Peyer's patch (tissue), 4 donors: Measurements from ENCODE around the gene DNASE1L2.

Source experiments
- POLR2A ChIP-seq, 2 donors: fragments of 450-650 bp; IDR thresholded peaks; one replicate each; pipeline ENCODE4 v1.5.1; 2017; ENCODE audit warnings: antibody characterized with exemption in 2 of 2, mild to moderate bottlenecking in 2 of 2, moderate library complexity in 2 of 2
- TF ChIP-seq, protein P1 (sequence below), 6 experiments: fragments of 450-650 bp in 4 of 6; fragments of 200-600 bp in 2 of 6; sonication (generic) in 1 of 6; IDR thresholded peaks; one replicate each; pipeline ENCODE4 v1.5.1; 2017 to 2019; ENCODE audit warnings: antibody characterized with exemption in 6 of 6, mild to moderate bottlenecking in 3 of 6, moderate library complexity in 1 of 6

GRCh38 chr16:2284001-2284770 is 47.9 kb downstream of the DNASE1L2 start:
- TF ChIP-seq, protein P1, sequence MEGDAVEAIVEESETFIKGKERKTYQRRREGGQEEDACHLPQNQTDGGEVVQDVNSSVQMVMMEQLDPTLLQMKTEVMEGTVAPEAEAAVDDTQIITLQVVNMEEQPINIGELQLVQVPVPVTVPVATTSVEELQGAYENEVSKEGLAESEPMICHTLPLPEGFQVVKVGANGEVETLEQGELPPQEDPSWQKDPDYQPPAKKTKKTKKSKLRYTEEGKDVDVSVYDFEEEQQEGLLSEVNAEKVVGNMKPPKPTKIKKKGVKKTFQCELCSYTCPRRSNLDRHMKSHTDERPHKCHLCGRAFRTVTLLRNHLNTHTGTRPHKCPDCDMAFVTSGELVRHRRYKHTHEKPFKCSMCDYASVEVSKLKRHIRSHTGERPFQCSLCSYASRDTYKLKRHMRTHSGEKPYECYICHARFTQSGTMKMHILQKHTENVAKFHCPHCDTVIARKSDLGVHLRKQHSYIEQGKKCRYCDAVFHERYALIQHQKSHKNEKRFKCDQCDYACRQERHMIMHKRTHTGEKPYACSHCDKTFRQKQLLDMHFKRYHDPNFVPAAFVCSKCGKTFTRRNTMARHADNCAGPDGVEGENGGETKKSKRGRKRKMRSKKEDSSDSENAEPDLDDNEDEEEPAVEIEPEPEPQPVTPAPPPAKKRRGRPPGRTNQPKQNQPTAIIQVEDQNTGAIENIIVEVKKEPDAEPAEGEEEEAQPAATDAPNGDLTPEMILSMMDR (IDR thresholded peaks at IDR 0.05), result no peak
- TF ChIP-seq POLR2A (IDR thresholded peaks at IDR 0.05), result no peak
